Liver (tissue), 2 donors: ENCODE data around the gene CCSER2.

ENCODE experiments used
- MAX ChIP-seq: IDR thresholded peaks from 2 replicates; pipeline ENCODE4 v1.6.1; 2016; ENCODE audit warnings: antibody characterized with exemption
- TF ChIP-seq, protein P1 (sequence below): fragments of 150-350 bp; IDR thresholded peaks from 2 replicates; pipeline ENCODE4 v1.5.1; 2017; ENCODE audit warnings: improper control_type of control experiment, low read depth, low read length; ENCODE audit not compliant: missing input control
- donor health status: healthy.

DNA sequence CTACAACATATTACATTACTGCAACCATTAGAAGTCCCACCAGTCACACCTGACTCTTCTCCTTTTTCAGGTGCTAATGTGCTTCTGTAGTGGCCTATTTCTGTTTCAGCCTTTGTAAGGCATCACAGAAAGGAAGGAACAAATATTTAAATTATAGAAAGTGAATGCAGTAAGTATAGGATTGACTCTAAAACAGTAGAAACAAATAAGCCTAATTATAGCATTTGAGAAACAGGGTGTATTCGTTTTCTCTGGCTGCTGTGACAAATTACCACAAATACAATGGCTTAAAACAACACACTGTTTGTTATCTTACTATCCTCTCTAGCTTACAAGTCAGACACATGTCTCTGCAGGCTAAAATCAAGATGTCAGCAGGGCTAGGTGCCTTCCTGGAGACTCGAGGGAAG, 69.4 kb downstream of the CCSER2 start:
- TF ChIP-seq, protein P1, sequence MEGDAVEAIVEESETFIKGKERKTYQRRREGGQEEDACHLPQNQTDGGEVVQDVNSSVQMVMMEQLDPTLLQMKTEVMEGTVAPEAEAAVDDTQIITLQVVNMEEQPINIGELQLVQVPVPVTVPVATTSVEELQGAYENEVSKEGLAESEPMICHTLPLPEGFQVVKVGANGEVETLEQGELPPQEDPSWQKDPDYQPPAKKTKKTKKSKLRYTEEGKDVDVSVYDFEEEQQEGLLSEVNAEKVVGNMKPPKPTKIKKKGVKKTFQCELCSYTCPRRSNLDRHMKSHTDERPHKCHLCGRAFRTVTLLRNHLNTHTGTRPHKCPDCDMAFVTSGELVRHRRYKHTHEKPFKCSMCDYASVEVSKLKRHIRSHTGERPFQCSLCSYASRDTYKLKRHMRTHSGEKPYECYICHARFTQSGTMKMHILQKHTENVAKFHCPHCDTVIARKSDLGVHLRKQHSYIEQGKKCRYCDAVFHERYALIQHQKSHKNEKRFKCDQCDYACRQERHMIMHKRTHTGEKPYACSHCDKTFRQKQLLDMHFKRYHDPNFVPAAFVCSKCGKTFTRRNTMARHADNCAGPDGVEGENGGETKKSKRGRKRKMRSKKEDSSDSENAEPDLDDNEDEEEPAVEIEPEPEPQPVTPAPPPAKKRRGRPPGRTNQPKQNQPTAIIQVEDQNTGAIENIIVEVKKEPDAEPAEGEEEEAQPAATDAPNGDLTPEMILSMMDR = no peak
- TF ChIP-seq MAX = no peak
